ENCODE results near the gene STX7.

Gene STX7

GRCh38 chr6:132404330-132404729 is 108.6 kb downstream of the STX7 start:
- Histone ChIP-seq H3K79me2 (ENCODE audit: control insufficient read depth, insufficient read depth, low read length, poor library complexity) (no peaks in the 10 kb centered on the region), H2BK120ac (ENCODE audit: insufficient read depth, low read length, poor library complexity) (no peak overlapping the region), H3K4me2 (ENCODE audit: low read length) (no peak overlapping the region), H2BK5ac (ENCODE audit: low read depth, low read length, poor library complexity) (no peak overlapping the region), H3K27ac (ENCODE audit: low read depth, low read length) (no peak overlapping the region), H2AFZ (ENCODE audit: insufficient read depth, low read length, poor library complexity) (no peak overlapping the region), H4K12ac (ENCODE audit: low read depth, low read length) (no peak overlapping the region), H3K23ac (ENCODE audit: low read length) (no peak overlapping the region), H2BK12ac (ENCODE audit: low read length) (no peak overlapping the region), H3K4me3 (ENCODE audit: low read depth, low read length) (no peak overlapping the region), H3K9ac (ENCODE audit: low read length) (no peak overlapping the region), H3K9me3 (ENCODE audit: insufficient read depth, low read depth, low read length) (no peaks in the 10 kb centered on the region), H3K14ac (ENCODE audit: low read length) (no peak overlapping the region), H3K18ac (ENCODE audit: low read length) (no peak overlapping the region), H3K4me1 (ENCODE audit: control insufficient read depth in 1 of 2, insufficient read depth in 2 of 2, low read length in 2 of 2) (peaks cover 0 to 12% of the 10 kb centered on the region in 2 experiments), H3K27me3 (ENCODE audit: insufficient read depth, low read length) (peaks cover 26% of the 10 kb centered on the region), H4K91ac (ENCODE audit: low read depth, low read length) (no peak overlapping the region), H4K8ac (ENCODE audit: low read depth, low read length) (no peak overlapping the region), H3K79me1 (ENCODE audit: low read length) (no peaks in the 10 kb centered on the region), H2AK5ac (ENCODE audit: low read length) (no peak overlapping the region), H3K36me3 (ENCODE audit: control insufficient read depth in 1 of 2, insufficient read depth in 2 of 2, low read length in 2 of 2) (no peaks in the 10 kb centered on the region), H3K4ac (ENCODE audit: low read depth, low read length) (no peak overlapping the region)
- DNase-seq, result no peak
- no CpG with 5 or more reads among the region's 2 CpGs for WGBS (ENCODE audit: extremely low coverage, insufficient coverage, insufficient read length)

- Histone ChIP-seq H3K27ac (ENCODE audit: low read depth, low read length) (no peak overlapping the region), H3K23ac (ENCODE audit: low read length) (no peak overlapping the region), H3K9ac (ENCODE audit: low read length) (no peak overlapping the region), H3K79me1 (ENCODE audit: low read length) (no peaks in the 10 kb centered on the region), H3K14ac (ENCODE audit: low read length) (no peak overlapping the region), H3K9me3 (ENCODE audit: insufficient read depth, low read depth, low read length) (no peaks in the 10 kb centered on the region), H3K18ac (ENCODE audit: low read length) (no peak overlapping the region), H4K8ac (ENCODE audit: low read depth, low read length) (peak overlapping the region; percentile 45), H2AFZ (ENCODE audit: insufficient read depth, low read length, poor library complexity) (peak overlapping the region; percentile 82), H3K79me2 (ENCODE audit: control insufficient read depth, insufficient read depth, low read length, poor library complexity) (no peaks in the 10 kb centered on the region), H3K4me1 (ENCODE audit: control insufficient read depth in 1 of 2, insufficient read depth in 2 of 2, low read length in 2 of 2) (peaks cover 0 to 12% of the 10 kb centered on the region in 2 experiments), H3K27me3 (ENCODE audit: insufficient read depth, low read length) (peaks cover 26% of the 10 kb centered on the region), H3K4me2 (ENCODE audit: low read length) (peak overlapping the region; percentile 84), H3K4me3 (ENCODE audit: low read depth, low read length) (peak overlapping the region; percentile 75), H2BK120ac (ENCODE audit: insufficient read depth, low read length, poor library complexity) (no peak overlapping the region), H2AK5ac (ENCODE audit: low read length) (no peak overlapping the region), H4K91ac (ENCODE audit: low read depth, low read length) (no peak overlapping the region), H3K4ac (ENCODE audit: low read depth, low read length) (no peak overlapping the region), H2BK12ac (ENCODE audit: low read length) (no peak overlapping the region), H2BK5ac (ENCODE audit: low read depth, low read length, poor library complexity) (no peak overlapping the region), H4K12ac (ENCODE audit: low read depth, low read length) (no peak overlapping the region), H3K36me3 (ENCODE audit: control insufficient read depth in 1 of 2, insufficient read depth in 2 of 2, low read length in 2 of 2) (no peaks in the 10 kb centered on the region)
- DNase-seq, result no peak
- no CpG with 5 or more reads among the region's 35 CpGs for WGBS (ENCODE audit: extremely low coverage, insufficient coverage, insufficient read length)
Measured at GRCh38 chr6:132401618-132402285, 111.2 kb downstream of the STX7 start.

GRCh38 chr6:132400883-132401617 is 111.9 kb downstream of the STX7 start, which contains the start of gene MOXD1:
Gene MOXD1 (minus strand): TSS chr6:132401475. CDS start chr6:132401426, 49 bp downstream.
- Histone ChIP-seq H2BK5ac (ENCODE audit: low read depth, low read length, poor library complexity) (no peak within 1 kb of the TSS), H3K4me2 (ENCODE audit: low read length) (peak within 1 kb of the TSS; percentile 84), H3K18ac (ENCODE audit: low read length) (no peak within 1 kb of the TSS), H2AK5ac (ENCODE audit: low read length) (no peak within 1 kb of the TSS), H2BK120ac (ENCODE audit: insufficient read depth, low read length, poor library complexity) (no peak within 1 kb of the TSS), H3K4ac (ENCODE audit: low read depth, low read length) (no peak within 1 kb of the TSS), H4K8ac (ENCODE audit: low read depth, low read length) (peak within 1 kb of the TSS; percentile 45), H2BK12ac (ENCODE audit: low read length) (no peak within 1 kb of the TSS), H4K91ac (ENCODE audit: low read depth, low read length) (no peak within 1 kb of the TSS), H3K36me3 (ENCODE audit: control insufficient read depth in 1 of 2, insufficient read depth in 2 of 2, low read length in 2 of 2) (no peaks in the 10 kb centered on the region), H3K23ac (ENCODE audit: low read length) (no peak within 1 kb of the TSS), H3K9me3 (ENCODE audit: insufficient read depth, low read depth, low read length) (no peaks in the 10 kb centered on the region), H4K12ac (ENCODE audit: low read depth, low read length) (no peak within 1 kb of the TSS), H2AFZ (ENCODE audit: insufficient read depth, low read length, poor library complexity) (peak within 1 kb of the TSS; percentile 88), H3K79me2 (ENCODE audit: control insufficient read depth, insufficient read depth, low read length, poor library complexity) (no peaks in the 10 kb centered on the region), H3K4me3 (ENCODE audit: low read depth, low read length) (peak within 1 kb of the TSS; percentile 75), H3K14ac (ENCODE audit: low read length) (no peak within 1 kb of the TSS), H3K4me1 (ENCODE audit: control insufficient read depth in 1 of 2, insufficient read depth in 2 of 2, low read length in 2 of 2) (peaks cover 0 to 12% of the 10 kb centered on the region in 2 experiments), H3K27me3 (ENCODE audit: insufficient read depth, low read length) (peaks cover 26% of the 10 kb centered on the region), H3K79me1 (ENCODE audit: low read length) (no peaks in the 10 kb centered on the region), H3K27ac (ENCODE audit: low read depth, low read length) (no peak within 1 kb of the TSS), H3K9ac (ENCODE audit: low read length) (no peak within 1 kb of the TSS)
- WGBS (ENCODE audit: extremely low coverage, insufficient coverage, insufficient read length), result no CpG with 5 or more reads among the region's 87 CpGs
- peak; percentile 19 to 54 for DNase-seq

- Histone ChIP-seq H3K14ac (ENCODE audit: low read length) (no peak overlapping the region), H3K9me3 (ENCODE audit: insufficient read depth, low read depth, low read length) (no peaks in the 10 kb centered on the region), H2BK120ac (ENCODE audit: insufficient read depth, low read length, poor library complexity) (no peak overlapping the region), H3K4me2 (ENCODE audit: low read length) (peak overlapping the region; percentile 84), H4K8ac (ENCODE audit: low read depth, low read length) (no peak overlapping the region), H4K91ac (ENCODE audit: low read depth, low read length) (no peak overlapping the region), H2BK12ac (ENCODE audit: low read length) (no peak overlapping the region), H3K4me3 (ENCODE audit: low read depth, low read length) (peak overlapping the region; percentile 75), H2BK5ac (ENCODE audit: low read depth, low read length, poor library complexity) (no peak overlapping the region), H3K36me3 (ENCODE audit: control insufficient read depth in 1 of 2, insufficient read depth in 2 of 2, low read length in 2 of 2) (no peaks in the 10 kb centered on the region), H2AFZ (ENCODE audit: insufficient read depth, low read length, poor library complexity) (peak overlapping the region; percentile 88), H3K18ac (ENCODE audit: low read length) (no peak overlapping the region), H4K12ac (ENCODE audit: low read depth, low read length) (no peak overlapping the region), H3K79me1 (ENCODE audit: low read length) (no peaks in the 10 kb centered on the region), H3K27ac (ENCODE audit: low read depth, low read length) (no peak overlapping the region), H3K79me2 (ENCODE audit: control insufficient read depth, insufficient read depth, low read length, poor library complexity) (no peaks in the 10 kb centered on the region), H3K4ac (ENCODE audit: low read depth, low read length) (no peak overlapping the region), H3K9ac (ENCODE audit: low read length) (no peak overlapping the region), H3K27me3 (ENCODE audit: insufficient read depth, low read length) (peaks cover 26% of the 10 kb centered on the region), H2AK5ac (ENCODE audit: low read length) (no peak overlapping the region), H3K4me1 (ENCODE audit: control insufficient read depth in 1 of 2, insufficient read depth in 2 of 2, low read length in 2 of 2) (peaks cover 0 to 12% of the 10 kb centered on the region in 2 experiments), H3K23ac (ENCODE audit: low read length) (no peak overlapping the region)
- DNase-seq, result no peak
- WGBS (ENCODE audit: extremely low coverage, insufficient coverage, insufficient read length), result no CpG with 5 or more reads among the region's 11 CpGs
Measured at GRCh38 chr6:132400555-132400882, 112.4 kb downstream of the STX7 start.

Measured in trophoblast cell (in vitro differentiated cells and primary cell).